A549 (cell line): ENCODE data around the gene TNN. TPM values are rescaled to one million over a fixed set of nuclear protein-coding genes. Genes with fewer than 3 reads are reported as not detected.

Source experiments
- ATAC-seq, 2 experiments: fragments of 200-7000 bp in 1 of 2; fragments of >200 bp in 1 of 2; cut with Nextera tagmentation in 1 of 2; cut with Tn5 transposase in 1 of 2; 3 replicates each; pipeline versions ENCODE4 v1.8.0 to v1.9.1; 2018 to 2020; ENCODE audit warnings: mild to moderate bottlenecking in 1 of 2, moderate library complexity in 1 of 2
- CTCF ChIA-PET: fragments of 300-600 bp; sonication (Branson Sonifier 250); formaldehyde crosslinking; extraction: SDS; loops from one replicate; lab custom pipeline; 2021; ENCODE audit warnings: antibody characterized with exemption, inconsistent platforms; lab: Yijun Ruan, JAX
- POLR2A ChIA-PET: fragments of 350-600 bp; formaldehyde crosslinking; extraction: SDS; loops from one replicate; lab custom pipeline; 2021; ENCODE audit warnings: antibody characterized with exemption, inconsistent platforms; lab: Yijun Ruan, JAX
- DNase-seq, 2 experiments: peaks; one replicate each; pipeline versions ENCODE4 v3.0.0 to v3.0.0-alpha.2; 2011 to 2016; ENCODE audit warnings: low read depth in 1 of 2, low spot score in 1 of 2
- FAIRE-seq: peaks from 2 replicates; lab custom pipeline; 2011; peaks lifted over from hg19 to GRCh38; lab: Jason Lieb, UNC
- H3K27ac ChIP-seq, 2 experiments: fragments of >200 bp; sonication (Bioruptor Twin); formaldehyde crosslinking; 3 replicates each; pipeline ENCODE4 v1.5.1; 2016 to 2017
- H3K4me1 ChIP-seq: fragments of >200 bp; sonication (Bioruptor Twin); formaldehyde crosslinking; 3 replicates; pipeline ENCODE4 v1.6.1; 2016
- H3K4me2 ChIP-seq: fragments of >200 bp; sonication (Bioruptor Twin); formaldehyde crosslinking; 3 replicates; pipeline ENCODE4 v1.6.1; 2016
- H3K4me3 ChIP-seq: fragments of >200 bp; sonication (Bioruptor Twin); formaldehyde crosslinking; 3 replicates; pipeline ENCODE4 v1.5.1; 2016
- H3K9me3 ChIP-seq: fragments of >200 bp; sonication (Bioruptor Twin); formaldehyde crosslinking; 3 replicates; pipeline ENCODE4 v1.6.1; 2016
- BHLHE40 ChIP-seq: IDR thresholded peaks from 2 replicates; pipeline ENCODE4 v1.6.1; 2012; ENCODE audit warnings: low read depth, low read length, inconsistent platforms
- CBX2 ChIP-seq: fragments of 200-600 bp; sonication (generic); IDR thresholded peaks from 2 replicates; pipeline ENCODE4 v1.6.1; 2016; ENCODE audit warnings: low read depth, mild to moderate bottlenecking, borderline replicate concordance
- CEBPB ChIP-seq, 2 experiments: fragments of >200 bp in 1 of 2; sonication (Bioruptor Twin) in 1 of 2; formaldehyde crosslinking in 1 of 2; IDR thresholded peaks; 2 replicates each; pipeline ENCODE4 v1.6.1; 2012 to 2016
- CHD4 ChIP-seq: fragments of 200-600 bp; sonication (generic); IDR thresholded peaks from 2 replicates; pipeline ENCODE4 v1.6.1; 2016; ENCODE audit warnings: antibody characterized with exemption, mild to moderate bottlenecking, borderline replicate concordance
- FOSB ChIP-seq: fragments of 250-450 bp; sonication (Bioruptor Pico); IDR thresholded peaks from 2 replicates; pipeline ENCODE4 v1.5.0; 2020; ENCODE audit warnings: mild to moderate bottlenecking, moderate library complexity
- FOSL2 ChIP-seq, 2 experiments: fragments of 450-650 bp in 1 of 2; fragments of >200 bp in 1 of 2; sonication (Bioruptor Twin) in 1 of 2; formaldehyde crosslinking; IDR thresholded peaks; 2 replicates each; pipeline versions ENCODE4 v1.5.0 to v1.6.1; 2016 to 2020; ENCODE audit warnings: mild to moderate bottlenecking in 1 of 2, moderate library complexity in 1 of 2
- GATA3 ChIP-seq: IDR thresholded peaks from 2 replicates; pipeline ENCODE4 v1.6.1; 2012; ENCODE audit warnings: borderline replicate concordance
- HOXA7 ChIP-seq: fragments of 250-450 bp; sonication (Bioruptor Pico); IDR thresholded peaks from 2 replicates; pipeline ENCODE4 v1.5.0; 2020; ENCODE audit warnings: mild to moderate bottlenecking, moderate library complexity
- JUNB ChIP-seq: fragments of >200 bp; sonication (Bioruptor Twin); formaldehyde crosslinking; IDR thresholded peaks from 2 replicates; pipeline ENCODE4 v1.6.1; 2016
- KDM5A ChIP-seq: fragments of 200-600 bp; sonication (generic); IDR thresholded peaks from 2 replicates; pipeline ENCODE4 v1.6.1; 2016; ENCODE audit warnings: antibody characterized with exemption, mild to moderate bottlenecking
- MAFK ChIP-seq: fragments of 450-650 bp; IDR thresholded peaks from 2 replicates; pipeline ENCODE4 v1.6.1; 2014; ENCODE audit not compliant: partially characterized antibody
- MYC ChIP-seq: IDR thresholded peaks from 2 replicates; pipeline ENCODE4 v1.6.1; 2012; ENCODE audit warnings: mild to moderate bottlenecking, inconsistent platforms, low read length, improper control_type of control experiment, borderline replicate concordance
- NPAS2 ChIP-seq: fragments of 250-450 bp; sonication (Bioruptor Pico); IDR thresholded peaks from 2 replicates; pipeline ENCODE4 v1.8.0; 2022; ENCODE audit warnings: mild to moderate bottlenecking, moderate library complexity, borderline replicate concordance
- PHF8 ChIP-seq: fragments of 200-600 bp; sonication (generic); IDR thresholded peaks from 2 replicates; pipeline ENCODE4 v1.6.1; 2016; ENCODE audit warnings: low read depth, mild to moderate bottlenecking, antibody characterized with exemption, moderate library complexity, borderline replicate concordance
- RAD21 ChIP-seq, 2 experiments: fragments of >200 bp in 1 of 2; sonication (Bioruptor Twin) in 1 of 2; formaldehyde crosslinking in 1 of 2; IDR thresholded peaks in 1 of 2; conservative IDR thresholded peaks in 1 of 2; 2 replicates in 1 of 2; 3 replicates in 1 of 2; pipeline ENCODE4 v1.6.1; 2012 to 2018; ENCODE audit warnings: inconsistent platforms in 1 of 2
- RARB ChIP-seq: fragments of 250-450 bp; sonication (Bioruptor Pico); IDR thresholded peaks from 2 replicates; pipeline ENCODE4 v1.8.0; 2021; ENCODE audit warnings: mild to moderate bottlenecking, moderate library complexity
- RFX5 ChIP-seq: fragments of 450-650 bp; IDR thresholded peaks from 2 replicates; pipeline ENCODE4 v1.7.1; 2014; ENCODE audit warnings: antibody characterized with exemption, mild to moderate bottlenecking, moderate library complexity
- SREBF2 ChIP-seq: fragments of 450-650 bp; IDR thresholded peaks from 2 replicates; pipeline ENCODE4 v1.6.1; 2014; ENCODE audit warnings: mild to moderate bottlenecking, moderate library complexity
- TP53 ChIP-seq: fragments of 250-450 bp; sonication (Bioruptor Pico); IDR thresholded peaks from 2 replicates; pipeline ENCODE4 v1.5.0; 2021; ENCODE audit warnings: mild to moderate bottlenecking, moderate library complexity
- ZFP36 ChIP-seq: fragments of 450-650 bp; IDR thresholded peaks from 2 replicates; pipeline ENCODE4 v1.6.1; 2014; ENCODE audit warnings: borderline replicate concordance; ENCODE audit not compliant: partially characterized antibody
- ZSCAN20 ChIP-seq: fragments of 250-450 bp; sonication (Bioruptor Pico); IDR thresholded peaks from 2 replicates; pipeline ENCODE4 v1.8.0; 2022; ENCODE audit warnings: mild to moderate bottlenecking, moderate library complexity
- WGBS: methylation state at CpG from one replicate; pipeline ENCODE4 v1.1.6; 2017; ENCODE audit errors: missing lambda C conversion rate; 5-methylcytosine and 5-hydroxymethylcytosine counted together
- polyA plus RNA-seq, 4 experiments: library from polyadenylated mRNA; depleted of rRNA in 3 of 4; stranded (reverse); fragments of >200 nt; fragmentation: RNase III in 1 of 4; extraction: RNeasy Plus Mini Kit Qiagen cat#74134 plus additional on column Dnase treatment in 1 of 4; gene quantifications; 2 replicates in 3 of 4; 3 replicates in 1 of 4; pipeline ENCODE4 v1.2.3, GENCODE V29; 2011 to 2017
- TF ChIP-seq, protein P1 (sequence below): fragments of 250-450 bp; sonication (Bioruptor Pico); IDR thresholded peaks from 2 replicates; pipeline ENCODE4 v1.5.0; 2020; ENCODE audit warnings: low read depth, mild to moderate bottlenecking, moderate library complexity
- TF ChIP-seq, protein P2 (sequence below): fragments of >200 bp; sonication (Bioruptor Twin); formaldehyde crosslinking; IDR thresholded peaks from 3 replicates; pipeline ENCODE4 v1.6.1; 2016
- TF ChIP-seq, protein P3 (sequence below): IDR thresholded peaks from 2 replicates; pipeline ENCODE4 v1.6.1; 2012; ENCODE audit warnings: low read depth, borderline replicate concordance
- TF ChIP-seq, protein P4 (sequence below): fragments of 250-450 bp; sonication (Bioruptor Pico); IDR thresholded peaks from 2 replicates; pipeline ENCODE4 v1.5.0; 2021; ENCODE audit warnings: mild to moderate bottlenecking, moderate library complexity, borderline replicate concordance

TNN gene
- polyA plus RNA-seq, 2 of the 4 experiments (the other 2 are of a cell fraction), result not detected

GRCh38 chr1:175095069-175095468 is 27.4 kb downstream of the TNN start:
- ChIA-PET POLR2A (interaction anchor here (0.6 kb wide), 1 partner anchor 101 kb away, joined by 4 read pairs; no protein-coding TSS in a partner anchor), CTCF (no interaction called here)
- Histone ChIP-seq H3K27ac (no peak overlapping the region), H3K9me3 (no peaks in the 10 kb centered on the region), H3K4me3 (no peak overlapping the region), H3K4me1 (no peaks in the 10 kb centered on the region), H3K4me2 (no peak overlapping the region)
- DNase-seq (no peak), ATAC-seq (no peak), FAIRE-seq (no peak)
- WGBS, result 43% methylated on average over 3 of the region's 3 CpGs
- TF ChIP-seq CHD4 (no peak), KDM5A (no peak), FOSB (no peak), TP53 (CRISPR knock-in tag) (no peak), GATA3 (no peak), MAFK (peak; percentile 52)

GRCh38 chr1:175095978-175096607 is 28.5 kb downstream of the TNN start:
- DNase-seq (no peak), FAIRE-seq (no peak), ATAC-seq (peak; percentile 47 to 54; a peak in 2 of 6 replicates)
- 34% methylated on average over 3 of the region's 3 CpGs for WGBS
- TF ChIP-seq, protein P1, sequence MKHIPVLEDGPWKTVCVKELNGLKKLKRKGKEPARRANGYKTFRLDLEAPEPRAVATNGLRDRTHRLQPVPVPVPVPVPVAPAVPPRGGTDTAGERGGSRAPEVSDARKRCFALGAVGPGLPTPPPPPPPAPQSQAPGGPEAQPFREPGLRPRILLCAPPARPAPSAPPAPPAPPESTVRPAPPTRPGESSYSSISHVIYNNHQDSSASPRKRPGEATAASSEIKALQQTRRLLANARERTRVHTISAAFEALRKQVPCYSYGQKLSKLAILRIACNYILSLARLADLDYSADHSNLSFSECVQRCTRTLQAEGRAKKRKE (CRISPR knock-in tag), result no peak
- TF ChIP-seq HOXA7 (no peak), NPAS2 (CRISPR knock-in tag) (no peak), SREBF2 (no peak), MAFK (no peak), BHLHE40 (no peak), ZSCAN20 (CRISPR knock-in tag) (no peak), GATA3 (no peak)
- TF ChIP-seq, protein P2, sequence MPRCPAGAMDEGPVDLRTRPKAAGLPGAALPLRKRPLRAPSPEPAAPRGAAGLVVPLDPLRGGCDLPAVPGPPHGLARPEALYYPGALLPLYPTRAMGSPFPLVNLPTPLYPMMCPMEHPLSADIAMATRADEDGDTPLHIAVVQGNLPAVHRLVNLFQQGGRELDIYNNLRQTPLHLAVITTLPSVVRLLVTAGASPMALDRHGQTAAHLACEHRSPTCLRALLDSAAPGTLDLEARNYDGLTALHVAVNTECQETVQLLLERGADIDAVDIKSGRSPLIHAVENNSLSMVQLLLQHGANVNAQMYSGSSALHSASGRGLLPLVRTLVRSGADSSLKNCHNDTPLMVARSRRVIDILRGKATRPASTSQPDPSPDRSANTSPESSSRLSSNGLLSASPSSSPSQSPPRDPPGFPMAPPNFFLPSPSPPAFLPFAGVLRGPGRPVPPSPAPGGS, result no peak
- Histone ChIP-seq H3K4me1 (no peaks in the 10 kb centered on the region), H3K4me2 (no peak overlapping the region), H3K9me3 (no peaks in the 10 kb centered on the region), H3K4me3 (no peak overlapping the region), H3K27ac (no peak overlapping the region)
- CTCF ChIA-PET, result no interaction called here
- POLR2A ChIA-PET, result no interaction called here

DNA sequence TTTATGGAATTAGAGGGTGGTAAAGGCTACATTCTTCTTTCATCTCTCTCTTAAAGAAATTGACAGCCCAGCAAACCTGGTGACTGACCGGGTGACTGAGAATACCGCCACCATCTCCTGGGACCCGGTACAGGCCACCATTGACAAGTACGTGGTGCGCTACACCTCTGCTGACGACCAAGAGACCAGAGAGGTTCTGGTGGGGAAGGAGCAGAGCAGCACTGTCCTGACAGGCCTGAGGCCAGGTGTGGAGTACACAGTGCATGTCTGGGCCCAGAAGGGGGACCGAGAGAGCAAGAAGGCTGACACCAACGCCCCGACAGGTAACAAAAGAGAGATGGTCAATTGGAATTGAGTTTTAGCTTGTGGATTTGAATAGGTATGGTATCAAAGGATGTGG is 29.7 kb downstream of the TNN start:
- FAIRE-seq (no peak), ATAC-seq (no peak), DNase-seq (no peak)
- ChIA-PET CTCF (interaction anchor here (1.1 kb wide), 1 partner anchor 54 kb away, joined by 3 read pairs; no protein-coding TSS in a partner anchor), POLR2A (no interaction called here)
- Histone ChIP-seq H3K4me3 (no peak overlapping the region), H3K4me1 (no peaks in the 10 kb centered on the region), H3K4me2 (no peak overlapping the region), H3K27ac (no peak overlapping the region), H3K9me3 (no peaks in the 10 kb centered on the region)
- no peak for TF ChIP-seq ZFP36
- no peak for TF ChIP-seq TP53 (CRISPR knock-in tag)
- no peak for TF ChIP-seq MYC
- TF ChIP-seq PHF8, result no peak
- no peak for TF ChIP-seq CEBPB (IDR thresholded peaks at IDR 0.05)
- TF ChIP-seq, protein P3, sequence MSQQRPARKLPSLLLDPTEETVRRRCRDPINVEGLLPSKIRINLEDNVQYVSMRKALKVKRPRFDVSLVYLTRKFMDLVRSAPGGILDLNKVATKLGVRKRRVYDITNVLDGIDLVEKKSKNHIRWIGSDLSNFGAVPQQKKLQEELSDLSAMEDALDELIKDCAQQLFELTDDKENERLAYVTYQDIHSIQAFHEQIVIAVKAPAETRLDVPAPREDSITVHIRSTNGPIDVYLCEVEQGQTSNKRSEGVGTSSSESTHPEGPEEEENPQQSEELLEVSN, result no peak
- no peak for TF ChIP-seq NPAS2 (CRISPR knock-in tag)
- TF ChIP-seq, protein P4, sequence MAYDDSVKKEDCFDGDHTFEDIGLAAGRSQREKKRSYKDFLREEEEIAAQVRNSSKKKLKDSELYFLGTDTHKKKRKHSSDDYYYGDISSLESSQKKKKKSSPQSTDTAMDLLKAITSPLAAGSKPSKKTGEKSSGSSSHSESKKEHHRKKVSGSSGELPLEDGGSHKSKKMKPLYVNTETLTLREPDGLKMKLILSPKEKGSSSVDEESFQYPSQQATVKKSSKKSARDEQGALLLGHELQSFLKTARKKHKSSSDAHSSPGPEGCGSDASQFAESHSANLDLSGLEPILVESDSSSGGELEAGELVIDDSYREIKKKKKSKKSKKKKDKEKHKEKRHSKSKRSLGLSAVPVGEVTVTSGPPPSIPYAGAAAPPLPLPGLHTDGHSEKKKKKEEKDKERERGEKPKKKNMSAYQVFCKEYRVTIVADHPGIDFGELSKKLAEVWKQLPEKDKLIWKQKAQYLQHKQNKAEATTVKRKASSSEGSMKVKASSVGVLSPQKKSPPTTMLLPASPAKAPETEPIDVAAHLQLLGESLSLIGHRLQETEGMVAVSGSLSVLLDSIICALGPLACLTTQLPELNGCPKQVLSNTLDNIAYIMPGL (CRISPR knock-in tag), result no peak
- no peak for TF ChIP-seq FOSL2 (IDR thresholded peaks at IDR 0.05)
- no peak for TF ChIP-seq FOSL2 (CRISPR knock-in tag; IDR thresholded peaks at IDR 0.05)
- no peak for TF ChIP-seq CBX2
- no peak for TF ChIP-seq ZSCAN20 (CRISPR knock-in tag)
- TF ChIP-seq RFX5, result no peak
- no peak for TF ChIP-seq RARB
- TF ChIP-seq RAD21 (conservative IDR thresholded peaks at IDR 0.05 in 1 of 2, IDR thresholded peaks at IDR 0.05 in 1 of 2), result no peak
- no peak for TF ChIP-seq HOXA7
- TF ChIP-seq JUNB, result no peak
- 40% methylated on average over 9 of the region's 9 CpGs for WGBS
